Activated CD4-positive, alpha-beta T cell treated with anti-CD3 and anti-CD28 coated beads, Interleukin-2, amount 50 U/mL, for 24 hours (primary cell): ENCODE results near the gene EDN2.

Experiments used
- DNase-seq, 2 donors: peaks; one replicate each; pipeline ENCODE4 v3.0.0-alpha.2; 2020; ENCODE audit warnings: low read depth in 1 of 2, low spot score in 1 of 2

EDN2 gene

GRCh38 chr1:41484402-41485241 lies at the start of gene EDN2:
TSS of gene EDN2 (minus strand) at chr1:41484683. CDS start at chr1:41484601, 82 bp downstream.
- DNase-seq: no peak

- no peak for DNase-seq
These were observed 49.2 kb upstream of the EDN2 start for GRCh38 chr1:41533731-41534080.

- DNase-seq: no peak
These were observed 48.7 kb upstream of the EDN2 start for GRCh38 chr1:41533016-41533730.

- no peak for DNase-seq
These were observed 47.9 kb upstream of the EDN2 start for GRCh38 chr1:41532206-41532975.

GRCh38 chr1:41530411-41530810 lies 45.9 kb upstream of the EDN2 start:
- no peak for DNase-seq

GRCh38 chr1:41529621-41530395 lies 45.3 kb upstream of the EDN2 start:
- DNase-seq: no peak

- DNase-seq: no peak
These were observed 44.5 kb upstream of the EDN2 start for GRCh38 chr1:41528726-41529605.

- no peak for DNase-seq
These were observed 43.6 kb upstream of the EDN2 start for GRCh38 chr1:41528106-41528505.

GRCh38 chr1:41526956-41527561 lies 42.6 kb upstream of the EDN2 start:
- no peak for DNase-seq

- DNase-seq: no peak
These were observed 41.6 kb upstream of the EDN2 start for GRCh38 chr1:41525891-41526587.

- DNase-seq: no peak
These were observed 40.5 kb upstream of the EDN2 start for GRCh38 chr1:41524676-41525675.

- DNase-seq: no peak
These were observed 39.6 kb upstream of the EDN2 start for GRCh38 chr1:41523949-41524675.

GRCh38 chr1:41523071-41523470 lies 38.6 kb upstream of the EDN2 start:
- DNase-seq: no peak

- DNase-seq: no peak
These were observed 37.3 kb upstream of the EDN2 start for GRCh38 chr1:41521766-41522165.

GRCh38 chr1:41520951-41521752 lies 36.7 kb upstream of the EDN2 start:
- no peak for DNase-seq

GRCh38 chr1:41519667-41520066 lies 35.2 kb upstream of the EDN2 start:
- DNase-seq: no peak
